Effector memory CD4-positive, alpha-beta T cell (primary cell): ENCODE measurements around the gene CXorf51A.
"Not testable (repeated sequence)": the region's sequence is repeated elsewhere in the genome, so short reads cannot be mapped to it uniquely, and the experiment has no call there.

Source experiments
- DNase-seq, 3 donors: peaks; one replicate each; pipeline ENCODE4 v3.0.0-alpha.2; 2020
- H3K27ac ChIP-seq: 2 replicates; pipeline ENCODE4 v1.7.0; 2013; ENCODE audit warnings: mild to moderate bottlenecking, low read length, moderate library complexity; ENCODE audit not compliant: insufficient read depth, poor library complexity, severe bottlenecking
- H3K27me3 ChIP-seq: replicated peaks from 2 replicates; pipeline ENCODE4 v1.7.0; 2013; ENCODE audit warnings: mild to moderate bottlenecking, low read length; ENCODE audit not compliant: insufficient read depth, control insufficient read depth, poor library complexity, severe bottlenecking
- H3K36me3 ChIP-seq: 2 replicates; pipeline ENCODE4 v1.7.0; 2013; ENCODE audit warnings: mild to moderate bottlenecking, low read length, moderate library complexity; ENCODE audit not compliant: control insufficient read depth, insufficient read depth
- H3K4me1 ChIP-seq: 2 replicates; pipeline ENCODE4 v1.7.0; 2013; ENCODE audit warnings: low read length, mild to moderate bottlenecking; ENCODE audit not compliant: control insufficient read depth, insufficient read depth, poor library complexity, severe bottlenecking
- H3K4me3 ChIP-seq: 2 replicates; pipeline ENCODE4 v1.7.0; 2013; ENCODE audit warnings: low read length, low read depth, mild to moderate bottlenecking; ENCODE audit not compliant: insufficient read depth, poor library complexity, severe bottlenecking
- H3K9me3 ChIP-seq: 2 replicates; pipeline ENCODE4 v1.7.0; 2013; ENCODE audit warnings: mild to moderate bottlenecking, low read length, moderate library complexity; ENCODE audit not compliant: control insufficient read depth
- total RNA-seq, 3 donors: gene quantifications; one replicate each; lab custom pipeline; 2026; lab: John Stamatoyannopoulos, UW

Gene CXorf51A
- 0 reads per million in 3 donors for total RNA-seq

- not testable (repeated sequence) for H3K4me3 ChIP-seq, H3K27me3 ChIP-seq, DNase-seq, H3K36me3 ChIP-seq, H3K27ac ChIP-seq, H3K4me1 ChIP-seq, H3K9me3 ChIP-seq
Measured at GRCh38 chrX:146814644-146815043, at the start of gene CXorf51A. CXorf51A (minus strand) TSS chrX:146814744; CDS start chrX:146814723, 21 bp downstream.

- H3K27me3 ChIP-seq: no peaks in the 10 kb centered on the region
- no peaks in the 10 kb centered on the region for H3K4me1 ChIP-seq
Measured at GRCh38 chrX:146863566-146863965, 49.0 kb upstream of the CXorf51A start.

GRCh38 chrX:146854281-146854680 lies 39.7 kb upstream of the CXorf51A start:
- H3K4me3 ChIP-seq: no peak overlapping the region
- H3K9me3 ChIP-seq: no peaks in the 10 kb centered on the region
- no peak for DNase-seq

More at GRCh38 chrX:146863566-146863965, 49.0 kb upstream of the CXorf51A start:
- no peak for DNase-seq
- Histone ChIP-seq H3K36me3 (no peaks in the 10 kb centered on the region), H3K27ac (no peak overlapping the region), H3K4me3 (no peak overlapping the region), H3K9me3 (no peaks in the 10 kb centered on the region)

DNA sequence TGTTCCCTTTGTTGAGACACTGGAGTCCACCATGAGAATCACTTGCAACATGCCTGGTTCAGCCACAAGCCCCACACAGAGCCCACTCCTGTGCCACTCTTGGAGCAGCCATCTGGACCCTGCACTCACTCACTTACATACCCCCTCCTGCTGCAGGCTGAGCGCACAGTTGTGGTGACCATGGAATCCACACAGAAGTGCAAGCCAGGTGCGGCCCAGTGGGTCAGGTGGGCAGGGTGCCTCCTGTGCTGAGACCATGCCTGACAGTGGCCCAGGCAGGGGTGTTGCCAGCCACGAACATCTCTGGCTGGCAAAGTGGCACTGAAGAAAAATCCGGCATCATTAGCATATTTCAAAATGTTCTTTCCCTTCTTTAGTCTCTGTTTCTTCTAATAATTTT lies 17.4 kb upstream of the CXorf51A start:
- no peaks in the 10 kb centered on the region for H3K9me3 ChIP-seq

More at GRCh38 chrX:146854281-146854680, 39.7 kb upstream of the CXorf51A start:
- no peaks in the 10 kb centered on the region for H3K36me3 ChIP-seq
- H3K27me3 ChIP-seq: no peaks in the 10 kb centered on the region
- no peaks in the 10 kb centered on the region for H3K4me1 ChIP-seq
- H3K27ac ChIP-seq: no peak overlapping the region

DNA sequence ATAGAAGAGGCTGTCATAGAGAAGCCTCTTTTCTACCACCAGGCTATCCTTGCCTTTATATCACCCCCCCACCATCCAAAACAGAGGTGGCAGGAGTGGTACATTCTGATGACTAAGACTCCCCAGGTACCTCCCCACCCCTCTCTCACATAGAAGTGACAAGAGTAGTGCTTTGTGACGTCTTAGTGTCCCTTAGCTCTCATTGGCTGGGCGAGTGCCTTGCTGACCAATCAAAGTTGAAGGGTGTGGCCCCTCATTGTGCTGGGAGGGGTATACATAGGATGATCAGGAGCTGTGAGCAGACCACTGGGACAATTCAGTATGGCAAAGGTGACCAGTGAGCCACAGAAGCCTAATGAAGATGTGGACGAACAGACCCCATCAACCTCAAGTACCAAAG lies 5.1 kb downstream of the CXorf51A start, which contains the start of gene CXorf51B:
Gene CXorf51B (plus strand): TSS at position 301 of the 400 bp plus-strand sequence. CDS start 21 bp downstream, at position 322.
- H3K9me3 ChIP-seq, DNase-seq, H3K27me3 ChIP-seq, H3K4me3 ChIP-seq, H3K4me1 ChIP-seq, H3K27ac ChIP-seq, H3K36me3 ChIP-seq: not testable (repeated sequence)

More for the DNA sequence above, 17.4 kb upstream of the CXorf51A start:
- Histone ChIP-seq H3K4me1 (no peaks in the 10 kb centered on the region), H3K27me3 (no peaks in the 10 kb centered on the region), H3K36me3 (no peaks in the 10 kb centered on the region), H3K27ac (no peak overlapping the region), H3K4me3 (no peak overlapping the region)
- no peak for DNase-seq
